Peyer's patch (tissue), 4 donors: ENCODE results near the gene TOMM5.

ENCODE experiments used
- POLR2A ChIP-seq, 2 donors: fragments of 450-650 bp; IDR thresholded peaks; one replicate each; pipeline ENCODE4 v1.5.1; 2017; ENCODE audit warnings: antibody characterized with exemption in 2 of 2, mild to moderate bottlenecking in 2 of 2, moderate library complexity in 2 of 2
- TF ChIP-seq, protein P1 (sequence below), 6 experiments: fragments of 450-650 bp in 4 of 6; fragments of 200-600 bp in 2 of 6; sonication (generic) in 1 of 6; IDR thresholded peaks; one replicate each; pipeline ENCODE4 v1.5.1; 2017 to 2019; ENCODE audit warnings: antibody characterized with exemption in 6 of 6, mild to moderate bottlenecking in 3 of 6, moderate library complexity in 1 of 6

DNA sequence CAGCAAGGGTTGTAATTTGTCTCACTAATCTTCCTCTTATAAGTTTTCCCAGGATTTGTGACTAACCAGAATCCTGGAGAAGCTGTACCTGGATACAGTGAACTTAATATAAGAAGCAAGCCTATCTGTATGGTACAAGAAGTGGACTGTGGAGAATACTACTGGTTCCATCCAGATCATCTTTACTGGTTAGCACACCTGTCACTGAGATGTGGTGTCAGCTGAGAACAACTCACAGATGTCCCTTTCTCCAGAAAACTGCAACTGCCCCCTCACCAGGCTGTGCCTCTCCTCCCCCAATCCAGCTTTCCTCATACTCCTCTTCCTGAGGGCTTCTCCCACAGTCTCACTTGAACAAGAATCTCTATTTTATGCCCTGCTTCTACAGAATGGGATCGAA, 21.1 kb downstream of the TOMM5 start:
- TF ChIP-seq, protein P1, sequence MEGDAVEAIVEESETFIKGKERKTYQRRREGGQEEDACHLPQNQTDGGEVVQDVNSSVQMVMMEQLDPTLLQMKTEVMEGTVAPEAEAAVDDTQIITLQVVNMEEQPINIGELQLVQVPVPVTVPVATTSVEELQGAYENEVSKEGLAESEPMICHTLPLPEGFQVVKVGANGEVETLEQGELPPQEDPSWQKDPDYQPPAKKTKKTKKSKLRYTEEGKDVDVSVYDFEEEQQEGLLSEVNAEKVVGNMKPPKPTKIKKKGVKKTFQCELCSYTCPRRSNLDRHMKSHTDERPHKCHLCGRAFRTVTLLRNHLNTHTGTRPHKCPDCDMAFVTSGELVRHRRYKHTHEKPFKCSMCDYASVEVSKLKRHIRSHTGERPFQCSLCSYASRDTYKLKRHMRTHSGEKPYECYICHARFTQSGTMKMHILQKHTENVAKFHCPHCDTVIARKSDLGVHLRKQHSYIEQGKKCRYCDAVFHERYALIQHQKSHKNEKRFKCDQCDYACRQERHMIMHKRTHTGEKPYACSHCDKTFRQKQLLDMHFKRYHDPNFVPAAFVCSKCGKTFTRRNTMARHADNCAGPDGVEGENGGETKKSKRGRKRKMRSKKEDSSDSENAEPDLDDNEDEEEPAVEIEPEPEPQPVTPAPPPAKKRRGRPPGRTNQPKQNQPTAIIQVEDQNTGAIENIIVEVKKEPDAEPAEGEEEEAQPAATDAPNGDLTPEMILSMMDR (IDR thresholded peaks at IDR 0.05) = no peak
- no peak for TF ChIP-seq POLR2A (IDR thresholded peaks at IDR 0.05)
